ENCODE results near the gene TXNRD1.

The TXNRD1 gene

GRCh38 chr12:104182144-104182543 lies 33.4 kb upstream of the TXNRD1 start:
- H3K4me3 ChIP-seq (replicated peaks; ENCODE audit: low read depth, low read length): no peak overlapping the region
- peak; percentile 97 for DNase-seq (ENCODE audit: low read depth)
- TF ChIP-seq CTCF (IDR thresholded peaks at IDR 0.05; ENCODE audit: low read length, missing control alignments): no peak

- no peak for TF ChIP-seq CTCF (IDR thresholded peaks at IDR 0.05; ENCODE audit: low read length, missing control alignments)
- no peak overlapping the region for H3K4me3 ChIP-seq (replicated peaks; ENCODE audit: low read depth, low read length)
- DNase-seq (ENCODE audit: low read depth): peak; percentile 53
Observed at GRCh38 chr12:104182621-104183378, 32.8 kb upstream of the TXNRD1 start.

GRCh38 chr12:104183443-104183842 lies 32.1 kb upstream of the TXNRD1 start:
- no peak overlapping the region for H3K4me3 ChIP-seq (replicated peaks; ENCODE audit: low read depth, low read length)
- no peak for DNase-seq (ENCODE audit: low read depth)
- no peak for TF ChIP-seq CTCF (IDR thresholded peaks at IDR 0.05; ENCODE audit: low read length, missing control alignments)

GRCh38 chr12:104187446-104188155 lies 28.0 kb upstream of the TXNRD1 start:
- H3K4me3 ChIP-seq (replicated peaks; ENCODE audit: low read depth, low read length): no peak overlapping the region
- DNase-seq (ENCODE audit: low read depth): no peak
- TF ChIP-seq CTCF (IDR thresholded peaks at IDR 0.05; ENCODE audit: low read length, missing control alignments): no peak

- no peak for DNase-seq (ENCODE audit: low read depth)
- no peak overlapping the region for H3K4me3 ChIP-seq (replicated peaks; ENCODE audit: low read depth, low read length)
- TF ChIP-seq CTCF (IDR thresholded peaks at IDR 0.05; ENCODE audit: low read length, missing control alignments): no peak
Observed at GRCh38 chr12:104188534-104188933, 27.0 kb upstream of the TXNRD1 start.

GRCh38 chr12:104189915-104190555 lies 25.5 kb upstream of the TXNRD1 start:
- no peak overlapping the region for H3K4me3 ChIP-seq (replicated peaks; ENCODE audit: low read depth, low read length)
- DNase-seq (ENCODE audit: low read depth): peak; percentile 33
- no peak for TF ChIP-seq CTCF (IDR thresholded peaks at IDR 0.05; ENCODE audit: low read length, missing control alignments)
